Measurements from ENCODE around the gene KCNIP2.

KCNIP2 gene

GRCh38 chr10:101843032-101844021 lies at the start of gene KCNIP2:
TSS of gene KCNIP2 (minus strand) at chr10:101843800. CDS start at chr10:101843568, 232 bp downstream.
- no peak for DNase-seq (ENCODE audit: low read depth)

- DNase-seq (ENCODE audit: low read depth), result peak; percentile 67
These were observed 49.3 kb upstream of the KCNIP2 start for GRCh38 chr10:101892782-101893391.

- peak; percentile 81 for DNase-seq (ENCODE audit: low read depth)
These were observed 45.9 kb upstream of the KCNIP2 start for GRCh38 chr10:101889256-101890210.

- no peak for DNase-seq (ENCODE audit: low read depth)
These were observed 44.8 kb upstream of the KCNIP2 start for GRCh38 chr10:101888251-101888949.

GRCh38 chr10:101887775-101888174 lies 44.2 kb upstream of the KCNIP2 start:
- no peak for DNase-seq (ENCODE audit: low read depth)

GRCh38 chr10:101886521-101887312 lies 43.1 kb upstream of the KCNIP2 start:
- no peak for DNase-seq (ENCODE audit: low read depth)

- DNase-seq (ENCODE audit: low read depth), result no peak
These were observed 37.6 kb upstream of the KCNIP2 start for GRCh38 chr10:101881036-101881774.

- no peak for DNase-seq (ENCODE audit: low read depth)
These were observed 36.6 kb upstream of the KCNIP2 start for GRCh38 chr10:101880232-101880573.

GRCh38 chr10:101879456-101880231 lies 36.0 kb upstream of the KCNIP2 start:
- DNase-seq (ENCODE audit: low read depth), result peak; percentile 81

- DNase-seq (ENCODE audit: low read depth), result peak; percentile 6
These were observed 35.3 kb upstream of the KCNIP2 start for GRCh38 chr10:101878869-101879268.

- no peak for DNase-seq (ENCODE audit: low read depth)
These were observed 31.6 kb upstream of the KCNIP2 start for GRCh38 chr10:101875068-101875688.

- no peak for DNase-seq (ENCODE audit: low read depth)
These were observed 30.7 kb upstream of the KCNIP2 start for GRCh38 chr10:101874252-101874651.

- DNase-seq (ENCODE audit: low read depth), result peak; percentile 27
These were observed 24.3 kb upstream of the KCNIP2 start for GRCh38 chr10:101867931-101868330.

GRCh38 chr10:101859530-101859929 lies 15.9 kb upstream of the KCNIP2 start:
- no peak for DNase-seq (ENCODE audit: low read depth)

- DNase-seq (ENCODE audit: low read depth), result no peak
These were observed 15.3 kb upstream of the KCNIP2 start for GRCh38 chr10:101858723-101859500.

GRCh38 chr10:101857802-101858476 lies 14.3 kb upstream of the KCNIP2 start:
- no peak for DNase-seq (ENCODE audit: low read depth)

GRCh38 chr10:101856626-101857025 lies 13.0 kb upstream of the KCNIP2 start:
- DNase-seq (ENCODE audit: low read depth), result peak; percentile 50
